ENCODE results near the gene AKR7A3. TPM values are rescaled to one million over a fixed set of nuclear protein-coding genes. Genes with fewer than 3 reads are reported as not detected.
"Not testable (repeated sequence)": the region's sequence is repeated elsewhere in the genome, so short reads cannot be mapped to it uniquely, and the experiment has no call there.

Gene AKR7A3
- total RNA-seq, 2 donors from 2014 or later, result 2.6 to 6.7 TPM

GRCh38 chr1:19274636-19275035 lies 13.9 kb downstream of the AKR7A3 start:
- no peaks in the 10 kb centered on the region for H3K9me3 ChIP-seq
- DNase-seq (ENCODE audit: low spot score), result no peak
- no peak overlapping the region for H3K27ac ChIP-seq
- no peaks in the 10 kb centered on the region for H3K4me1 ChIP-seq (replicated peaks)
- intact Hi-C loops (cut with DNase I), result no loop called here
- no peaks in the 10 kb centered on the region for H3K27me3 ChIP-seq (replicated peaks; ENCODE audit: insufficient read depth)
- H3K36me3 ChIP-seq, result no peaks in the 10 kb centered on the region
- 94% methylated on average over 5 of the region's 5 CpGs for WGBS
- no peak overlapping the region for H3K4me3 ChIP-seq
- TF ChIP-seq POLR2A (IDR thresholded peaks at IDR 0.05) (no peak), POLR2AphosphoS5 (IDR thresholded peaks at IDR 0.05) (no peak), CTCF (IDR thresholded peaks at IDR 0.05) (no peak)

GRCh38 chr1:19273844-19274531 lies 14.6 kb downstream of the AKR7A3 start:
- WGBS, result 22% methylated on average over 30 of the region's 66 CpGs

GRCh38 chr1:19273106-19273843 lies 15.3 kb downstream of the AKR7A3 start:
- Histone ChIP-seq H3K27ac (no peak overlapping the region), H3K4me1 (replicated peaks) (no peaks in the 10 kb centered on the region), H3K9me3 (no peaks in the 10 kb centered on the region), H3K27me3 (replicated peaks; ENCODE audit: insufficient read depth) (no peaks in the 10 kb centered on the region), H3K4me3 (no peak overlapping the region), H3K36me3 (no peaks in the 10 kb centered on the region)
- intact Hi-C loops (cut with DNase I), result no loop called here
- no peak for TF ChIP-seq POLR2AphosphoS5 (IDR thresholded peaks at IDR 0.05)
- TF ChIP-seq CTCF (IDR thresholded peaks at IDR 0.05), result no peak
- TF ChIP-seq POLR2A (IDR thresholded peaks at IDR 0.05), result no peak
- WGBS, result 84% methylated on average over 22 of the region's 22 CpGs
- DNase-seq (ENCODE audit: low spot score), result no peak

More at GRCh38 chr1:19273844-19274531, 14.6 kb downstream of the AKR7A3 start:
- H3K36me3 ChIP-seq; H3K27me3 ChIP-seq (replicated peaks; ENCODE audit: insufficient read depth); H3K4me1 ChIP-seq (replicated peaks); intact Hi-C loops (cut with DNase I); DNase-seq (ENCODE audit: low spot score); H3K4me3 ChIP-seq; H3K27ac ChIP-seq; H3K9me3 ChIP-seq: not testable (repeated sequence)

- Histone ChIP-seq H3K4me3 (no peak overlapping the region), H3K27ac (no peak overlapping the region), H3K4me1 (replicated peaks) (no peaks in the 10 kb centered on the region), H3K27me3 (replicated peaks; ENCODE audit: insufficient read depth) (no peaks in the 10 kb centered on the region), H3K9me3 (no peaks in the 10 kb centered on the region), H3K36me3 (no peaks in the 10 kb centered on the region)
- no peak for DNase-seq (ENCODE audit: low spot score)
- no peak for TF ChIP-seq POLR2AphosphoS5 (IDR thresholded peaks at IDR 0.05)
- no peak for TF ChIP-seq CTCF (IDR thresholded peaks at IDR 0.05)
- TF ChIP-seq POLR2A (IDR thresholded peaks at IDR 0.05), result no peak
- intact Hi-C loops (cut with DNase I), result no loop called here
Observed at GRCh38 chr1:19272064-19272463, 16.5 kb downstream of the AKR7A3 start.

- H3K27ac ChIP-seq; H3K4me1 ChIP-seq (replicated peaks); H3K9me3 ChIP-seq; H3K36me3 ChIP-seq; intact Hi-C loops (cut with DNase I); H3K4me3 ChIP-seq; H3K27me3 ChIP-seq (replicated peaks; ENCODE audit: insufficient read depth); DNase-seq (ENCODE audit: low spot score): not testable (repeated sequence)
- 96% methylated on average over 6 of the region's 6 CpGs for WGBS
Observed at GRCh38 chr1:19270343-19270730, 18.2 kb downstream of the AKR7A3 start.

GRCh38 chr1:19269427-19270342 lies 18.9 kb downstream of the AKR7A3 start:
- H3K27ac ChIP-seq; DNase-seq (ENCODE audit: low spot score); H3K4me3 ChIP-seq; intact Hi-C loops (cut with DNase I); H3K36me3 ChIP-seq; H3K9me3 ChIP-seq; H3K4me1 ChIP-seq (replicated peaks); H3K27me3 ChIP-seq (replicated peaks; ENCODE audit: insufficient read depth): not testable (repeated sequence)
- WGBS, result 85% methylated on average over 9 of the region's 9 CpGs
